Measurements from ENCODE around the gene APH1B. TPM values are rescaled to one million over a fixed set of nuclear protein-coding genes. Genes with fewer than 3 reads are reported as not detected.
A peak's percentile ranks its signal among the peaks of the same experiment; 100 is the strongest.

Gene APH1B
- total RNA-seq, 1 donor = 22.3 TPM

DNA sequence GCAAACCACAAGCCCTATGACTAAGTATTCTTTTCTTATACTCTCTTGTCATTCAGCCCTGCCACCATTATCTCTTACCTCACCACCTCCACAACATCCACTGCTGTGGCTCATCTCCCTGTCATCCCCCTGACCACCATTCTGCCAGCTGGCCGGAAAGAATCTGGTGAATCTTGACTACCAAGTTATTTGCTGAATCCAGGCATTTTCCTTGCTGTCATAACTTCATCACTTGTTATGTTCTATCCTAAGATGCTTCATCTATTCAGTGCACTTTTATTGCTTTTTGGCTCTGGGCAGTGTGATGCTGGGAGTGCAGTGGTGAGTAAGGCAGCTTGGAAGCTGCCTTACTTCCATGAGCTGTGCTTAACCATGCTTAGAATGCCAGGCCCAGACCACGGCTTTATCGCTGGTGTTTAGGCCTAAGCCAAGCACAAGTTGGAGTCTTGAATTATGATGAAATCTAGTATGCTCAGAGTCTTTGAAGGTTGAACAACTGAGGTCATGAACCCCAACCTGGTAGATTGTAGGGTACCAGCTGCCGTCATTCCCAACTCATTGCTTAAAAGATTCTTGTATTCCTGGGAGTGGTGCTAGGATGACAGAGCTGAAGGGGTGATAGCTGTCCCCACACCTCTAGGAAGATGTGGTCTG lies 27.0 kb upstream of the APH1B start:
- peak; percentile 96 for DNase-seq (ENCODE audit: low read depth)
- H3K4me3 ChIP-seq (ENCODE audit: low read depth, low read length) = no peak overlapping the region
- TF ChIP-seq, protein P1, sequence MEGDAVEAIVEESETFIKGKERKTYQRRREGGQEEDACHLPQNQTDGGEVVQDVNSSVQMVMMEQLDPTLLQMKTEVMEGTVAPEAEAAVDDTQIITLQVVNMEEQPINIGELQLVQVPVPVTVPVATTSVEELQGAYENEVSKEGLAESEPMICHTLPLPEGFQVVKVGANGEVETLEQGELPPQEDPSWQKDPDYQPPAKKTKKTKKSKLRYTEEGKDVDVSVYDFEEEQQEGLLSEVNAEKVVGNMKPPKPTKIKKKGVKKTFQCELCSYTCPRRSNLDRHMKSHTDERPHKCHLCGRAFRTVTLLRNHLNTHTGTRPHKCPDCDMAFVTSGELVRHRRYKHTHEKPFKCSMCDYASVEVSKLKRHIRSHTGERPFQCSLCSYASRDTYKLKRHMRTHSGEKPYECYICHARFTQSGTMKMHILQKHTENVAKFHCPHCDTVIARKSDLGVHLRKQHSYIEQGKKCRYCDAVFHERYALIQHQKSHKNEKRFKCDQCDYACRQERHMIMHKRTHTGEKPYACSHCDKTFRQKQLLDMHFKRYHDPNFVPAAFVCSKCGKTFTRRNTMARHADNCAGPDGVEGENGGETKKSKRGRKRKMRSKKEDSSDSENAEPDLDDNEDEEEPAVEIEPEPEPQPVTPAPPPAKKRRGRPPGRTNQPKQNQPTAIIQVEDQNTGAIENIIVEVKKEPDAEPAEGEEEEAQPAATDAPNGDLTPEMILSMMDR (IDR thresholded peaks at IDR 0.05; ENCODE audit: insufficient read depth, low read length) = no peak

DNA sequence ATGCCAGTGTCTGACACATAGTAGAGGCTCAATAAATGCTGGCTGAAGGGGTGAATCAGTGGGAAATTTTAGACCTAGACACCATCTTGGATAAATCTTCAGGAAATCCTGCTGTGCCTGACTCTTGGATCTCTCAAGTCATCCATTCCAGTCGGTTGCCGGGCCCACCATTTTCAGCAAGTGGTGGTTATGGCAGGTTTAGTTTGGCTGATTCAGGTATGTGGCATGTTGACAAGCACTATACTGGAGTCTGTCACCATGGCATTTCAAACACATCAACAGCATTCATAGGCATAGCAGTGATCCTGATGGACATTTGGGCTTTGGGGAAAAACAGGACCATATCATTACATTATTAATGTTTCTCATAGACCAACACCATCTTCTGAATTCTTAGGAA lies 25.7 kb upstream of the APH1B start:
- no peak overlapping the region for H3K4me3 ChIP-seq (ENCODE audit: low read depth, low read length)
- TF ChIP-seq, protein P1 (IDR thresholded peaks at IDR 0.05; ENCODE audit: insufficient read depth, low read length) = no peak
- DNase-seq (ENCODE audit: low read depth) = no peak

DNA sequence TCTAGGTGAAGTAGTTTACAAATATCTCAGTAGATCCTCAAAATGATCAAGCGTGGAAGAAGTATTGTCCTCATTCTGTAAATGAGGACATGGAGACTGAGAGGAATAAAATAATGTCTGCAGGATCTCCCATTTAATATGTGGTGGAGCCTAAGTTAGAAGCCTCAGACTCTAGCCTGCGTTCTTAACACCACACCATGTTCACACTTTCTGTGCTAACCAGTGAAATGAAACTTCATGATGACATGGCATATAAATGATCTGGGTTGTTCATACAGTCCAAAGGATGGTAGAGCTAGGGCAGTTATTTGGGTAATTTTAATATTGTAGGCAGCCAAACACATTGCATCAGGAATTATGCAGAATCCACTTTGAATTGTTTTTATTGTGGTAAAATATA lies 25.1 kb upstream of the APH1B start:
- TF ChIP-seq, protein P1 (IDR thresholded peaks at IDR 0.05; ENCODE audit: insufficient read depth, low read length) = no peak
- no peak for DNase-seq (ENCODE audit: low read depth)

DNA sequence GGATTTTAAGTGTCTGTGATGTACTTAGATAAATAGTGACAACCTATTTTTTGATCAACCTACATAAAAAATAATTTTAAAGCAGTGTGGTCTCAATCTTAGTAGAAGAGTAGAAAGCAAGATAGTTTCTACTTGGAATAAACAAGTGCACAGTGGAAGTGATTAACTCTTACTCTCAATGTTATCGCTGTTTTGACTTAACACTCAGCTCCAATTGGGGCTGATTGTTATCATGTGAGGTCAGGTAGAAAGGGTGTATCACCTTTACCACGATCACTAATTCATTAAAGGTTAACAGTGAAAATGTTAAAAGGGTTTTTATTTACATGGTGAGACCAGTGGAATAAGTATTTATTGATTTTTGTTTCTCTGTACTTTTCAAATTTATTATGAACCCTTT lies 22.4 kb upstream of the APH1B start:
- no peak for DNase-seq (ENCODE audit: low read depth)
- H3K4me3 ChIP-seq (ENCODE audit: low read depth, low read length) = no peak overlapping the region
- TF ChIP-seq, protein P1 (IDR thresholded peaks at IDR 0.05; ENCODE audit: insufficient read depth, low read length) = no peak

More for the DNA sequence above, 25.1 kb upstream of the APH1B start:
- no peak overlapping the region for H3K4me3 ChIP-seq (ENCODE audit: low read depth, low read length)

DNA sequence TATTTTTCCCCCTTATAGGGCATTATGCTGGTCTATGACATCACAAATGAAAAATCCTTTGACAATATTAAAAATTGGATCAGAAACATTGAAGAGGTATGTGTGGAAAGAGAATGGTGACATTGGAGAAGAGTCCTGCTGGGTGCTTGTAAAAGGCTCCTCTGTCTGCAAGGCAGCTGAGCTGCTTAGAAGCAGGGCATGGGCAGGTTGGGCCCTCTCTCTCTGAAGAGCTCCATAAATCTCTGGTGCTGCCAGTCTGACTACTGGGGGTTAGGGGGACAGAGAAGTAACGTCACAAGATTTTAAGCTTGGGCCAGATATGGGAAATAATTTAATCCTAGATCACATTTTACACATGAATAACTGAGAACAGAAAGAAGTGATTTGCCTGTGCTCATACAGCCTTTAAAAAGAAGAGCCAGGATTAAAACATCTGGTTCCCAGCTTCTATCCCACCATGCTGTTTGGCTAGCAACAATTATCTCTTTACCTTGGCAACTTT lies 21.9 kb upstream of the APH1B start:
- H3K4me3 ChIP-seq (ENCODE audit: low read depth, low read length) = no peak overlapping the region
- TF ChIP-seq, protein P1 (IDR thresholded peaks at IDR 0.05; ENCODE audit: insufficient read depth, low read length) = no peak

DNA sequence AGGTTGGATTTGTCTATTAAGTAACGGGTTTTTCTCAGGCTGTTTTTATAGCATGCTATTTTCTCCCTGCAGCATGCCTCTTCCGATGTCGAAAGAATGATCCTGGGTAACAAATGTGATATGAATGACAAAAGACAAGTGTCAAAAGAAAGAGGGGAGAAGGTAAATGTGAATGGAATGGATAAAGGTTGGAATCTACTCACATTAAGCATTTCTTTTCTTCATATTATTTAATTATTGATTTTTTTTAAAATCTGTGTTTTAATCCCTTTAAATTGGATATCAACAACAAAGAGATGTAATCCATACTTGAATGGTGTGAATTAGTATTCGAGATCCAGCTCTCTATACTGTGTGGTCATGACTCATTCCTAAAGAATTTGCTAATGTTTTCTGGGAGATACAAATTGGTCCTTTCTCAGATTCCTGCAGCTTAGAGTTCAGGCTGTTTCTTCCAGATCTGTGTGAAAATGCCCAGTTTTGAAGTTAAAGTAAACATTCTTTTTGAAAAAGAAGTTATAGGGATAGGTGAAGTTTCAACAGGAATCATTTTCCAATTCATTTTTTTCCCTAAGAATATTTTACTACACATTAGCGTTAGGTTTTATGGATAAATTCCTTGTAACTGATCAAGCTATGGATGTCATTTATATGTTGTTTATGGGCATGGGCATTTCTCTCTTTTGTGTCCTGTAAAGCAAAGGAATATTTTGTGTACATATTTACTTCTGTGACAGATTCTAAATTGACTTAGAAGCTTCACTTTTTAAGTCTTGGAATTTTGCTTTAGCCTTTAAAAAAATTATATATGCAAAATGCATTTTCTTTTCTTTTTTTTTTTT lies 20.8 kb upstream of the APH1B start:
- TF ChIP-seq, protein P1 (IDR thresholded peaks at IDR 0.05; ENCODE audit: insufficient read depth, low read length) = no peak
- peak; percentile 82 for DNase-seq (ENCODE audit: low read depth)

More for the DNA sequence above, 21.9 kb upstream of the APH1B start:
- no peak for DNase-seq (ENCODE audit: low read depth)

More for the DNA sequence above, 20.8 kb upstream of the APH1B start:
- no peak overlapping the region for H3K4me3 ChIP-seq (ENCODE audit: low read depth, low read length)

All from fibroblast of the aortic adventitia (primary cell).